ENCODE data around the gene SEMA5B.

The SEMA5B gene

GRCh38 chr3:123044981-123045763 lies 17.6 kb upstream of the SEMA5B start:
- no peak for TF ChIP-seq Cebpa-rat (IDR thresholded peaks at IDR 0.05)
- no peaks in the 10 kb centered on the region for H4K20me1 ChIP-seq

GRCh38 chr3:123042413-123042812 lies 14.8 kb upstream of the SEMA5B start:
- TF ChIP-seq Cebpa-rat (IDR thresholded peaks at IDR 0.05) = no peak
- no peak overlapping the region for H3K4me3 ChIP-seq
- H3K4me1 ChIP-seq = no peaks in the 10 kb centered on the region
- H4K20me1 ChIP-seq = no peaks in the 10 kb centered on the region
- no peaks in the 10 kb centered on the region for H3K9me3 ChIP-seq
- no peak overlapping the region for H3K4me2 ChIP-seq
- H3K27ac ChIP-seq = no peak overlapping the region
- H3K27me3 ChIP-seq = no peaks in the 10 kb centered on the region
- H3K9ac ChIP-seq = no peak overlapping the region
- H3K36me3 ChIP-seq = no peaks in the 10 kb centered on the region

More at GRCh38 chr3:123044981-123045763, 17.6 kb upstream of the SEMA5B start:
- Histone ChIP-seq H3K36me3 (no peaks in the 10 kb centered on the region), H3K4me3 (no peak overlapping the region), H3K4me2 (no peak overlapping the region), H3K27me3 (no peaks in the 10 kb centered on the region), H3K9ac (no peak overlapping the region), H3K27ac (no peak overlapping the region), H3K4me1 (peaks cover 16% of the 10 kb centered on the region), H3K9me3 (no peaks in the 10 kb centered on the region)

- H3K27me3 ChIP-seq = no peaks in the 10 kb centered on the region
- no peaks in the 10 kb centered on the region for H3K4me1 ChIP-seq
Measured at GRCh38 chr3:123039178-123039577, 11.6 kb upstream of the SEMA5B start.

GRCh38 chr3:123038751-123039150 lies 11.2 kb upstream of the SEMA5B start:
- Histone ChIP-seq H3K36me3 (no peaks in the 10 kb centered on the region), H3K27ac (no peak overlapping the region), H4K20me1 (no peaks in the 10 kb centered on the region), H3K9me3 (no peaks in the 10 kb centered on the region), H3K4me3 (no peak overlapping the region), H3K4me1 (no peaks in the 10 kb centered on the region), H3K4me2 (no peak overlapping the region), H3K27me3 (no peaks in the 10 kb centered on the region), H3K9ac (no peak overlapping the region)
- TF ChIP-seq Cebpa-rat (IDR thresholded peaks at IDR 0.05) = no peak

More at GRCh38 chr3:123039178-123039577, 11.6 kb upstream of the SEMA5B start:
- H3K36me3 ChIP-seq = no peaks in the 10 kb centered on the region
- TF ChIP-seq Cebpa-rat (IDR thresholded peaks at IDR 0.05) = no peak
- no peak overlapping the region for H3K4me3 ChIP-seq
- no peak overlapping the region for H3K27ac ChIP-seq
- H3K9ac ChIP-seq = no peak overlapping the region
- H3K9me3 ChIP-seq = no peaks in the 10 kb centered on the region
- no peak overlapping the region for H3K4me2 ChIP-seq
- no peaks in the 10 kb centered on the region for H4K20me1 ChIP-seq

DNA sequence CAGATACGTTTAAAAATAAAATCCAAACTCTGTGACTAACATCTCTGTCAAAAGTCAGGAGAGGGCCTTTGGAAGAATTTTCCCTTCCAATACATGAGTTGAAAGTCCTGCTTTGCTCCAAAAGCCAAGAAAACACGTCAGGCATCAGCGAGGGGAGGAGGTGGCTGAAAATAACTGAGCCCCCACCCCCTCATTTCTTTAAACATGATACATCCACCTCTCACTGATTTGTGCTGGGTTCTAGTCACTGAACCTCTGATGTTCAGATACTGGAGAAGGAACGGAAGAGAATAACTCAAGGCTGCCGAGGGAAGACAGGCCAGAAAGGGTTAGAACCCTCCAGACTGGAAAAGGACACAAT lies 9.4 kb upstream of the SEMA5B start:
- Histone ChIP-seq H3K9ac (no peak overlapping the region), H3K4me3 (no peak overlapping the region), H3K27me3 (no peaks in the 10 kb centered on the region), H3K4me2 (no peak overlapping the region), H4K20me1 (no peaks in the 10 kb centered on the region), H3K36me3 (no peaks in the 10 kb centered on the region), H3K27ac (no peak overlapping the region), H3K4me1 (no peaks in the 10 kb centered on the region), H3K9me3 (no peaks in the 10 kb centered on the region)
- no peak for TF ChIP-seq Cebpa-rat (IDR thresholded peaks at IDR 0.05)

DNA sequence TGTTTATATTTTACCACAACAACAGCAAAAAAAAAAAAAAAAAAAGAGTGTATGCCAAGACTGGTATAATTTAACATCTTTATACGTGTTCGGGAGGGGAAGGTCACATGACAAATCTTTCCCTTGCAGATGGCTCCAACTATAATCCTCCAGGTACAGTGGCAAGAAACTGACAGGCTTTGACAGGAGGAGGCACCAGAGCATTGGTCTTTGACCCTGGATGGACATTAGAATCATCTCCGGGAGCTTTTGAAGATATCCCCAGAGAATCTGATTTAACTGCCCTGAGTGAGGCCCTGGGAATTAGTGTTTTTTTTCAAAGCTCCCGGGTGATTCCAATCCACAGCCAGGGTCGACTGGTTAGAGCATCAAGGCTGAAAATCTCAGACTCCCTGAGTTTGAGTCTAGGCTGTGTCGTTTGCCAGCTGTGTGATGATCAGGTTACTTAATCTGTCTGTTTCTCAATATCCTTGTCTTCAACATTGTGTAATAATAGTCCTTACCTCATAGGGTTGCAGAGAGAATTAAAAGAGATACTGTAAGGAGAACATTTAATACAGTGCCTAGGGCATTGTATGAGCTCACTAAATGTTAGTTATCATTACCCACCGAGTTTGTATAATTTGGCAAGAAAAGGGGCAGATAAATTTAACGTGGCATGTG lies 8.9 kb upstream of the SEMA5B start:
- no peak overlapping the region for H3K4me2 ChIP-seq
- H3K9ac ChIP-seq = no peak overlapping the region
- no peaks in the 10 kb centered on the region for H3K36me3 ChIP-seq
- TF ChIP-seq Cebpa-rat (IDR thresholded peaks at IDR 0.05) = no peak
- no peak overlapping the region for H3K27ac ChIP-seq
- H4K20me1 ChIP-seq = no peaks in the 10 kb centered on the region
- H3K27me3 ChIP-seq = peaks cover 3% of the 10 kb centered on the region
- H3K4me3 ChIP-seq = no peak overlapping the region
- no peaks in the 10 kb centered on the region for H3K9me3 ChIP-seq
- no peaks in the 10 kb centered on the region for H3K4me1 ChIP-seq

GRCh38 chr3:123034996-123035395 lies 7.4 kb upstream of the SEMA5B start:
- H3K9me3 ChIP-seq = no peaks in the 10 kb centered on the region
- no peaks in the 10 kb centered on the region for H4K20me1 ChIP-seq
- no peak overlapping the region for H3K4me2 ChIP-seq
- H3K4me1 ChIP-seq = peaks cover 7% of the 10 kb centered on the region; the same call in 1 of the 2 replicates
- no peak for TF ChIP-seq Cebpa-rat (IDR thresholded peaks at IDR 0.05)
- peaks cover 17% of the 10 kb centered on the region for H3K27me3 ChIP-seq
- no peak overlapping the region for H3K9ac ChIP-seq
- no peak overlapping the region for H3K4me3 ChIP-seq
- no peaks in the 10 kb centered on the region for H3K36me3 ChIP-seq
- no peak overlapping the region for H3K27ac ChIP-seq

DNA sequence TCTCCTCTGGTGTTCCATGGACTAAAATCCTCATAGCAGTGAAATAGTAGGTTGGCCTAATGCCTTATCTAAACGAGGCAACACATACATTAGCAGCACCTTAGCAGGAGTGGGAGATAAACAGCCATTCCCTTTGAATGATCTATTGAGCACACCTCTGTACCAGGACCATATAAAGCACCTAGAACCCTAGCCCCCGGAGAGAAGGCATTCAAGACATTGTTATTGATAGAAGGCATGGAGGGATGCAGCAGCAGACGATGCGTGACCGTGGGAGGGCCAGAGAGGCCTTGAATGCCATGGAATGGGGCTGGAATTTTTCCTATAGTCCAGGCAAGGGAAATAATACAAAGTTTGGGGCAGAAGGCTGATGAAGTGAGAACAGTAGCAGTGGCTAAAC lies 6.6 kb upstream of the SEMA5B start:
- Histone ChIP-seq H3K4me2 (no peak overlapping the region), H3K4me3 (no peak overlapping the region), H3K27ac (no peak overlapping the region), H4K20me1 (no peaks in the 10 kb centered on the region), H3K36me3 (no peaks in the 10 kb centered on the region), H3K27me3 (peaks cover 26% of the 10 kb centered on the region), H3K9me3 (no peaks in the 10 kb centered on the region), H3K9ac (no peak overlapping the region), H3K4me1 (peaks cover 7% of the 10 kb centered on the region; the same call in 1 of the 2 replicates)
- no peak for TF ChIP-seq Cebpa-rat (IDR thresholded peaks at IDR 0.05)

DNA sequence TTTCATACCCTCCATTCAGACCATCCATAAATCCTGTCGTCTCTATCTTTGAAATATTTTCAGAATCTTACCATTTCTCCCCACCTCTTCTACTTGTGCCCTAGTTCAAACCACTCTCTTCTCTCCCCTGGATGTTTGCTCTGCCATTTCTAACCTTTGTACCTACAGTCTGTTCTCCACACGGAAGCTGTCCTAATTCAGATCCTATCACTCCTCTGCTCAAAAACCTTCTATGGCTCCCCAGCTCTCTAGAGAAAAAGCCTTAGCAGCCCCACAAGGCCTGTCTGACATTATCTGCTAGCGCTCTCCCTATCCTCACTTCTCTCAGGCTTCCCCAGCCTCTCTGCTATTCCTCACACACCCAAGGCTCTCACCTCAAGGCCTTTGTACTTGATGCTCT lies 4.5 kb upstream of the SEMA5B start:
- no peak overlapping the region for H3K4me2 ChIP-seq
- no peak overlapping the region for H3K4me3 ChIP-seq
- H3K27ac ChIP-seq = no peak overlapping the region
- H3K9ac ChIP-seq = no peak overlapping the region
- H3K36me3 ChIP-seq = no peaks in the 10 kb centered on the region
- H4K20me1 ChIP-seq = peaks cover 12% of the 10 kb centered on the region
- peaks cover 47% of the 10 kb centered on the region for H3K27me3 ChIP-seq
- H3K4me1 ChIP-seq = peaks cover 21% of the 10 kb centered on the region
- H3K9me3 ChIP-seq = no peaks in the 10 kb centered on the region
- TF ChIP-seq Cebpa-rat (IDR thresholded peaks at IDR 0.05) = no peak

DNA sequence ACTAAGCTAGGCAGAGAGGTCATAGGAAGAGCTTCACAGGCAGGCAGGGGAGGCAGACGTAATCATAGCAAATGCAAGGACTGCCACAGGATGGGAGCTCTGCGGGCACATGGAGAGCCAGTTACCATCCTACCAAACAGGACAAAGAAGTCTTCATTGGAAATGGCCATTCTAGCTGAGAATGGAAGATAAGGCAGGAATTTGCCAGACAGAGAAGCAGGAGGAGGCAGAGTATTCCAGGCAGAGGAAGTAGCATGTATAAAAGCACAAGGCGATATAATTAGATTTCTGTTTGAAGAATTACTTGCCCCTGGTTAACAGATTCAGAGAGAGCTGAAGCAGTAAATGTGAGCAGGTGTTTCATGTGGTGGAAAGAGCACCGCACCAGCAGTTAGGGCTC lies 3.5 kb upstream of the SEMA5B start:
- H3K36me3 ChIP-seq = no peaks in the 10 kb centered on the region
- no peak overlapping the region for H3K27ac ChIP-seq
- H3K27me3 ChIP-seq = peaks cover 57% of the 10 kb centered on the region
- no peaks in the 10 kb centered on the region for H3K9me3 ChIP-seq
- H4K20me1 ChIP-seq = peaks cover 20% of the 10 kb centered on the region
- peaks cover 28% of the 10 kb centered on the region for H3K4me1 ChIP-seq
- no peak overlapping the region for H3K9ac ChIP-seq
- TF ChIP-seq Cebpa-rat (IDR thresholded peaks at IDR 0.05) = no peak
- H3K4me3 ChIP-seq = no peak overlapping the region
- no peak overlapping the region for H3K4me2 ChIP-seq

Data from BLaER1 (cell line).